GM12864 (cell line): ENCODE results near the gene AFM.

Experiments used
- DNase-seq: peaks from one replicate; pipeline ENCODE4 v3.0.0-alpha.2; 2011; ENCODE audit warnings: low read depth
- H3K4me3 ChIP-seq: 2 replicates; pipeline ENCODE4 v1.5.1; 2011; ENCODE audit warnings: mild to moderate bottlenecking, low read depth, low read length, control low read depth
- CTCF ChIP-seq: IDR thresholded peaks from 2 replicates; pipeline ENCODE4 v1.5.1; 2011; ENCODE audit warnings: low read depth, mild to moderate bottlenecking, moderate library complexity, low read length, control low read depth, inconsistent platforms; ENCODE audit errors: missing control alignments

The AFM gene

GRCh38 chr4:73470728-73471127 is 10.8 kb upstream of the AFM start:
- TF ChIP-seq CTCF = no peak

GRCh38 chr4:73477176-73477575 is 4.4 kb upstream of the AFM start:
- DNase-seq = no peak
- no peak for TF ChIP-seq CTCF
- no peak overlapping the region for H3K4me3 ChIP-seq

More at GRCh38 chr4:73470728-73471127, 10.8 kb upstream of the AFM start:
- no peak for DNase-seq
- no peak overlapping the region for H3K4me3 ChIP-seq

- TF ChIP-seq CTCF = no peak
- H3K4me3 ChIP-seq = no peak overlapping the region
- DNase-seq = no peak
These were observed 2.2 kb upstream of the AFM start for GRCh38 chr4:73479323-73479722.

GRCh38 chr4:73485085-73485484 is 3.5 kb downstream of the AFM start:
- TF ChIP-seq CTCF = no peak
- no peak overlapping the region for H3K4me3 ChIP-seq
- DNase-seq = no peak

GRCh38 chr4:73485596-73485995 is 4.1 kb downstream of the AFM start:
- H3K4me3 ChIP-seq = no peak overlapping the region
- TF ChIP-seq CTCF = no peak
- DNase-seq = no peak

- no peak overlapping the region for H3K4me3 ChIP-seq
- no peak for DNase-seq
- TF ChIP-seq CTCF = no peak
These were observed 5.0 kb downstream of the AFM start for GRCh38 chr4:73486497-73486896.

GRCh38 chr4:73487233-73487632 is 5.7 kb downstream of the AFM start:
- H3K4me3 ChIP-seq = no peak overlapping the region
- TF ChIP-seq CTCF = no peak
- no peak for DNase-seq
